IPS-15b (cell line): Measurements from ENCODE around the gene VWA3B.
A peak's percentile ranks its signal among the peaks of the same experiment; 100 is the strongest.
"Not testable (repeated sequence)": the region's sequence is repeated elsewhere in the genome, so short reads cannot be mapped to it uniquely, and the experiment has no call there.

Experiments
- H3K27me3 ChIP-seq: one replicate; pipeline ENCODE4 v1.6.1; 2013; ENCODE audit warnings: low read length; ENCODE audit not compliant: control insufficient read depth, insufficient read depth
- H3K36me3 ChIP-seq: one replicate; pipeline ENCODE4 v1.6.1; 2013; ENCODE audit warnings: low read length; ENCODE audit not compliant: control insufficient read depth, insufficient read depth
- H3K4me1 ChIP-seq: one replicate; pipeline ENCODE4 v1.6.1; 2013; ENCODE audit warnings: mild to moderate bottlenecking, low read length; ENCODE audit not compliant: control insufficient read depth, insufficient read depth
- H3K4me3 ChIP-seq: one replicate; pipeline ENCODE4 v1.5.1; 2013; ENCODE audit warnings: low read depth, low read length
- H3K9ac ChIP-seq: one replicate; pipeline ENCODE4 v1.6.1; 2013; ENCODE audit warnings: low read depth, mild to moderate bottlenecking, low read length
- H3K9me3 ChIP-seq: one replicate; pipeline ENCODE4 v1.6.1; 2013; ENCODE audit warnings: mild to moderate bottlenecking, low read length; ENCODE audit not compliant: control insufficient read depth, insufficient read depth

VWA3B gene

GRCh38 chr2:98311090-98311489 is 224.1 kb downstream of the VWA3B start:
- no peak overlapping the region for H3K4me3 ChIP-seq
- H3K36me3 ChIP-seq: no peaks in the 10 kb centered on the region
- H3K4me1 ChIP-seq: peaks cover 4% of the 10 kb centered on the region
- H3K9me3 ChIP-seq: no peaks in the 10 kb centered on the region
- H3K9ac ChIP-seq: no peak overlapping the region
- H3K27me3 ChIP-seq: no peaks in the 10 kb centered on the region

- H3K9ac ChIP-seq: no peak overlapping the region
- H3K4me1 ChIP-seq: peaks cover 5% of the 10 kb centered on the region
- no peaks in the 10 kb centered on the region for H3K27me3 ChIP-seq
- no peaks in the 10 kb centered on the region for H3K9me3 ChIP-seq
- no peaks in the 10 kb centered on the region for H3K36me3 ChIP-seq
- no peak overlapping the region for H3K4me3 ChIP-seq
These were observed 225.0 kb downstream of the VWA3B start for GRCh38 chr2:98311771-98312545.

- no peak overlapping the region for H3K4me3 ChIP-seq
- H3K9me3 ChIP-seq: no peaks in the 10 kb centered on the region
- peaks cover 14% of the 10 kb centered on the region for H3K4me1 ChIP-seq
- H3K27me3 ChIP-seq: no peaks in the 10 kb centered on the region
- no peaks in the 10 kb centered on the region for H3K36me3 ChIP-seq
- no peak overlapping the region for H3K9ac ChIP-seq
These were observed 226.7 kb downstream of the VWA3B start for GRCh38 chr2:98313492-98314250.

GRCh38 chr2:98314251-98314650 is 227.3 kb downstream of the VWA3B start:
- Histone ChIP-seq H3K4me1 (peaks cover 14% of the 10 kb centered on the region), H3K36me3 (no peaks in the 10 kb centered on the region), H3K27me3 (no peaks in the 10 kb centered on the region), H3K9me3 (no peaks in the 10 kb centered on the region), H3K9ac (no peak overlapping the region), H3K4me3 (no peak overlapping the region)

GRCh38 chr2:98315957-98316356 is 229.0 kb downstream of the VWA3B start:
- Histone ChIP-seq H3K9me3 (peaks cover 11% of the 10 kb centered on the region), H3K4me3 (no peak overlapping the region), H3K9ac (no peak overlapping the region), H3K36me3 (no peaks in the 10 kb centered on the region), H3K4me1 (peaks cover 14% of the 10 kb centered on the region), H3K27me3 (no peaks in the 10 kb centered on the region)

- H3K4me1 ChIP-seq: peaks cover 14% of the 10 kb centered on the region
- H3K36me3 ChIP-seq: no peaks in the 10 kb centered on the region
- H3K27me3 ChIP-seq: no peaks in the 10 kb centered on the region
- no peak overlapping the region for H3K4me3 ChIP-seq
- H3K9ac ChIP-seq: no peak overlapping the region
- H3K9me3 ChIP-seq: peaks cover 12% of the 10 kb centered on the region
These were observed 230.2 kb downstream of the VWA3B start for GRCh38 chr2:98317214-98317613.

- peaks cover 10% of the 10 kb centered on the region for H3K4me1 ChIP-seq
- H3K9ac ChIP-seq, H3K4me3 ChIP-seq, H3K27me3 ChIP-seq, H3K36me3 ChIP-seq: not testable (repeated sequence)
- H3K9me3 ChIP-seq: peaks cover 16% of the 10 kb centered on the region
These were observed 233.2 kb downstream of the VWA3B start for GRCh38 chr2:98320171-98320570.

GRCh38 chr2:98324181-98324580 is 237.2 kb downstream of the VWA3B start:
- no peaks in the 10 kb centered on the region for H3K36me3 ChIP-seq
- no peaks in the 10 kb centered on the region for H3K27me3 ChIP-seq
- no peaks in the 10 kb centered on the region for H3K4me1 ChIP-seq
- no peak overlapping the region for H3K4me3 ChIP-seq
- no peak overlapping the region for H3K9ac ChIP-seq
- H3K9me3 ChIP-seq: peaks cover 16% of the 10 kb centered on the region

GRCh38 chr2:98327776-98328175 is 240.8 kb downstream of the VWA3B start:
- H3K4me1 ChIP-seq: no peaks in the 10 kb centered on the region
- H3K9me3 ChIP-seq: no peaks in the 10 kb centered on the region
- H3K27me3 ChIP-seq: no peaks in the 10 kb centered on the region
- no peak overlapping the region for H3K4me3 ChIP-seq
- no peaks in the 10 kb centered on the region for H3K36me3 ChIP-seq
- no peak overlapping the region for H3K9ac ChIP-seq

GRCh38 chr2:98329549-98329948 is 242.6 kb downstream of the VWA3B start:
- peaks cover 11% of the 10 kb centered on the region for H3K4me1 ChIP-seq

GRCh38 chr2:98332989-98333388 is 246.0 kb downstream of the VWA3B start:
- Histone ChIP-seq H3K4me3 (no peak overlapping the region), H3K36me3 (no peaks in the 10 kb centered on the region), H3K27me3 (peaks cover 12% of the 10 kb centered on the region), H3K9me3 (no peaks in the 10 kb centered on the region), H3K9ac (no peak overlapping the region), H3K4me1 (peaks cover 20% of the 10 kb centered on the region)

More at GRCh38 chr2:98329549-98329948, 242.6 kb downstream of the VWA3B start:
- Histone ChIP-seq H3K27me3 (peaks cover 3% of the 10 kb centered on the region), H3K9ac (no peak overlapping the region), H3K9me3 (no peaks in the 10 kb centered on the region), H3K36me3 (no peaks in the 10 kb centered on the region), H3K4me3 (no peak overlapping the region)

- Histone ChIP-seq H3K4me3 (peak overlapping the region; percentile 21), H3K36me3 (no peaks in the 10 kb centered on the region), H3K9ac (no peak overlapping the region), H3K27me3 (peaks cover 12% of the 10 kb centered on the region), H3K9me3 (no peaks in the 10 kb centered on the region), H3K4me1 (peaks cover 20% of the 10 kb centered on the region)
These were observed 247.0 kb downstream of the VWA3B start for GRCh38 chr2:98333922-98334321.
